Transverse colon (tissue), 4 donors: ENCODE data around the gene GFPT2.

Source experiments
- CTCF ChIP-seq, 5 experiments: fragments of 200-600 bp in 3 of 5; fragments of 450-650 bp in 2 of 5; sonication (generic) in 3 of 5; IDR thresholded peaks; 1 replicate in 2 of 5; 2 replicates in 3 of 5; pipeline ENCODE4 v1.5.1; 2016 to 2017; ENCODE audit warnings: antibody characterized with exemption in 5 of 5, inconsistent platforms in 3 of 5, mild to moderate bottlenecking in 2 of 5, moderate library complexity in 1 of 5
- EP300 ChIP-seq: sonication (generic); formaldehyde crosslinking; IDR thresholded peaks from one replicate; pipeline ENCODE4 v1.6.1; 2017; ENCODE audit warnings: antibody characterized with exemption, low read depth
- POLR2AphosphoS5 ChIP-seq, 3 donors: sonication (generic); formaldehyde crosslinking; IDR thresholded peaks; one replicate each; pipeline ENCODE4 v1.6.1; 2016; ENCODE audit warnings: antibody characterized with exemption in 3 of 3

- TF ChIP-seq POLR2AphosphoS5 (IDR thresholded peaks at IDR 0.05) (no peak), CTCF (IDR thresholded peaks at IDR 0.05) (no peak), EP300 (no peak)
These were observed 23.4 kb upstream of the GFPT2 start for GRCh38 chr5:180376511-180376910.
